Panc1 (cell line): ENCODE data around the gene FPR2. TPM values are rescaled to one million over a fixed set of nuclear protein-coding genes. Genes with fewer than 3 reads are reported as not detected.

Source experiments
- ATAC-seq: fragments of 200-7000 bp; cut with Tn5 transposase; 2 replicates; pipeline ENCODE4 v1.9.1; 2020; ENCODE audit warnings: mild to moderate bottlenecking, moderate library complexity
- Bru-seq: library from RNA; stranded (reverse); fragments of 400-500 nt; gene quantifications from one replicate; lab custom pipeline; 2021; lab: Mats Ljungman, UMichigan
- BruChase-seq, 2 experiments: library from RNA; stranded (reverse); fragments of 400-500 nt; gene quantifications; one replicate each; lab custom pipeline; 2021; lab: Mats Ljungman, UMichigan
- BruUV-seq: library from RNA; stranded (reverse); fragments of 400-500 nt; replicated peaks from 2 replicates; lab custom pipeline; 2021; lab: Mats Ljungman, UMichigan
- CTCF ChIA-PET: fragments of 300-600 bp; sonication (Branson Sonifier 250); formaldehyde crosslinking; loops from one replicate; lab custom pipeline; 2022; ENCODE audit warnings: antibody characterized with exemption; lab: Charles Lee
- POLR2A ChIA-PET: fragments of 300-600 bp; sonication (Branson Sonifier 250); formaldehyde crosslinking; loops from one replicate; lab custom pipeline; 2022; ENCODE audit warnings: antibody characterized with exemption; lab: Charles Lee
- DNase-seq: peaks from one replicate; pipeline ENCODE4 v3.0.0-alpha.2; 2010; ENCODE audit warnings: low read depth, low spot score
- H3K27ac ChIP-seq: 2 replicates; pipeline ENCODE4 v1.5.1; 2011; ENCODE audit warnings: mild to moderate bottlenecking, low read length, inconsistent platforms
- H3K27me3 ChIP-seq: fragments of 200-500 bp; sonication (Bioruptor generic); 2 replicates; pipeline ENCODE4 v1.6.0; 2014; ENCODE audit warnings: low read length, inconsistent platforms; ENCODE audit not compliant: control insufficient read depth, insufficient read depth
- H3K36me3 ChIP-seq: fragments of 200-500 bp; sonication (Bioruptor generic); 2 replicates; pipeline ENCODE4 v1.5.1; 2014; ENCODE audit warnings: inconsistent platforms, mild to moderate bottlenecking, low read length, moderate library complexity; ENCODE audit not compliant: control insufficient read depth, insufficient read depth
- H3K4me1 ChIP-seq: 2 replicates; pipeline ENCODE4 v1.5.1; 2011; ENCODE audit warnings: inconsistent platforms, mild to moderate bottlenecking, low read length, moderate library complexity; ENCODE audit not compliant: control insufficient read depth, insufficient read depth
- H3K4me3 ChIP-seq, 2 experiments: 2 replicates each; pipeline ENCODE4 v1.5.1; 2011 to 2012; ENCODE audit warnings: low read depth in 2 of 2, low read length in 2 of 2, mild to moderate bottlenecking in 2 of 2, inconsistent platforms in 1 of 2, moderate library complexity in 1 of 2
- H3K9me3 ChIP-seq: fragments of 200-500 bp; sonication (Bioruptor generic); 2 replicates; pipeline ENCODE4 v1.5.1; 2014; ENCODE audit warnings: low read depth, mild to moderate bottlenecking, inconsistent platforms, low read length, moderate library complexity; ENCODE audit not compliant: control insufficient read depth, insufficient read depth
- CTCF ChIP-seq: fragments of 450-650 bp; IDR thresholded peaks from 2 replicates; pipeline ENCODE4 v1.5.1; 2017; ENCODE audit warnings: mild to moderate bottlenecking
- POLR2AphosphoS5 ChIP-seq: IDR thresholded peaks from 2 replicates; pipeline ENCODE4 v1.6.1; 2012; ENCODE audit warnings: mild to moderate bottlenecking, low read depth, low read length, moderate library complexity
- REST ChIP-seq, 2 experiments: IDR thresholded peaks; 2 replicates each; pipeline ENCODE4 v1.6.1; 2011 to 2012; ENCODE audit warnings: low read depth in 2 of 2, control low read depth in 1 of 2, low read length in 1 of 2, mild to moderate bottlenecking in 1 of 2, moderate library complexity in 1 of 2; ENCODE audit not compliant: insufficient read depth in 1 of 2
- SIN3A ChIP-seq: IDR thresholded peaks from 2 replicates; pipeline ENCODE4 v1.6.1; 2012; ENCODE audit warnings: low read depth, mild to moderate bottlenecking, low read length, moderate library complexity, borderline replicate concordance; ENCODE audit not compliant: insufficient read depth
- TCF7L2 ChIP-seq: IDR thresholded peaks from 2 replicates; pipeline ENCODE4 v1.6.1; 2011; ENCODE audit warnings: mild to moderate bottlenecking, low read depth, low read length, inconsistent platforms
- in situ Hi-C: cut with HindIII; loops from 2 replicates; pipeline ENCODE4 v1.10.0; 2016; ENCODE audit warnings: low sequenced_read_pairs, low pct_unique_long_range_greater_than_20kb
- intact Hi-C: fragments of 100-400 bp; cut with micrococcal nuclease; formaldehyde crosslinking; loops from one replicate; pipeline ENCODE4 v1.10.0; 2022; ENCODE audit not compliant: unreplicated experiment
- long read RNA-seq: library from polyadenylated mRNA; unstranded; transcript quantifications from one replicate; pipeline ENCODE4 v2.0.0, GENCODE V29; 2021; ENCODE audit not compliant: unreplicated experiment
- polyA plus RNA-seq: library from polyadenylated mRNA; unstranded; fragments of >200 nt; gene quantifications from one replicate; pipeline ENCODE4 v1.2.1, GENCODE V29; 2012; ENCODE audit warnings: missing spikeins; ENCODE audit not compliant: insufficient read length
- total RNA-seq: library from RNA; stranded (reverse); gene quantifications from one replicate; pipeline ENCODE4 v1.2.1, GENCODE V29; 2021; ENCODE audit not compliant: unreplicated experiment

FPR2 gene
- total RNA-seq: not detected
- polyA plus RNA-seq: not detected
- not detected for Bru-seq, nascent RNA
- BruChase-seq, experiment 1, labeled RNA remaining after a 2-hour chase: not detected
- not detected for BruChase-seq, experiment 2, labeled RNA remaining after a 6-hour chase
- long read RNA-seq: 0 reads

GRCh38 chr19:51760697-51761356 lies at the start of gene FPR2:
TSS of gene FPR2 (plus strand) at chr19:51761180. CDS start at chr19:51768659, 7,479 bp downstream.
- Histone ChIP-seq H3K9me3 (no peaks in the 10 kb centered on the region), H3K36me3 (no peaks in the 10 kb centered on the region), H3K27me3 (no peaks in the 10 kb centered on the region; the same call in 1 of the 2 replicates), H3K4me3 (no peak within 1 kb of the TSS), H3K27ac (no peak within 1 kb of the TSS), H3K4me1 (no peaks in the 10 kb centered on the region)
- ATAC-seq (no peak), DNase-seq (no peak)
- ChIA-PET CTCF (no interaction called here), POLR2A (no interaction called here)
- in situ Hi-C loops (no loop called here), intact Hi-C loops (no loop called here)
- no peak for TF ChIP-seq TCF7L2
- TF ChIP-seq SIN3A: no peak
- TF ChIP-seq POLR2AphosphoS5: no peak
- TF ChIP-seq CTCF: no peak
- TF ChIP-seq REST (IDR thresholded peaks at IDR 0.05; ENCODE audit: insufficient read depth in 1 of 2, low read depth in 2 of 2, low read length in 1 of 2): no peak
- BruUV-seq: no TSS peak

- no TSS peak for BruUV-seq
- ChIA-PET POLR2A (no interaction called here), CTCF (no interaction called here)
- no peaks in the 10 kb centered on the region; the same call in 1 of the 2 replicates for H3K27me3 ChIP-seq
- H3K9me3 ChIP-seq: no peaks in the 10 kb centered on the region
- intact Hi-C loops: loop anchor here (5.0 kb wide), 1 partner anchor 66 kb away; no protein-coding TSS in a partner anchor
- ATAC-seq: no peak
- no peak for DNase-seq
- H3K27ac ChIP-seq: no peak overlapping the region
- in situ Hi-C loops: no loop called here
- H3K4me3 ChIP-seq: no peak overlapping the region
- TF ChIP-seq POLR2AphosphoS5: no peak
- no peak for TF ChIP-seq REST (IDR thresholded peaks at IDR 0.05; ENCODE audit: insufficient read depth in 1 of 2, low read depth in 2 of 2, low read length in 1 of 2)
- no peak for TF ChIP-seq CTCF
- TF ChIP-seq TCF7L2: no peak
- TF ChIP-seq SIN3A: no peak
- no peaks in the 10 kb centered on the region for H3K36me3 ChIP-seq
- no peaks in the 10 kb centered on the region for H3K4me1 ChIP-seq
These were observed 49.3 kb upstream of the FPR2 start for GRCh38 chr19:51711702-51712101.
